H1 (cell line): ENCODE measurements around the gene SLC27A2. TPM values are rescaled to one million over a fixed set of nuclear protein-coding genes. Genes with fewer than 3 reads are reported as not detected.

ENCODE experiments used
- CTCF ChIA-PET: fragments of 300-600 bp; sonication (Branson Sonifier 250); formaldehyde crosslinking; loops from one replicate; lab custom pipeline; 2021; ENCODE audit not compliant: partially characterized antibody; lab: Charles Lee
- POLR2A ChIA-PET: fragments of 300-600 bp; sonication (Branson Sonifier 250); formaldehyde crosslinking; loops from one replicate; lab custom pipeline; 2021; ENCODE audit warnings: inconsistent platforms; ENCODE audit not compliant: partially characterized antibody; lab: Charles Lee
- DNase-seq, 2 experiments: peaks; one replicate each; pipeline versions ENCODE4 v3.0.0 to v3.0.0-alpha.2; 2010 to 2022; ENCODE audit warnings: low spot score in 2 of 2, low read depth in 1 of 2, mixed read lengths in 1 of 2
- FAIRE-seq: peaks from 2 replicates; lab custom pipeline; 2011; peaks lifted over from hg19 to GRCh38; lab: Jason Lieb, UNC
- H2AFZ ChIP-seq: 2 replicates; pipeline ENCODE4 v1.8.1; 2012; ENCODE audit warnings: low read length, inconsistent platforms
- H2AK5ac ChIP-seq: 2 replicates; pipeline ENCODE4 v1.6.1; 2013; ENCODE audit warnings: low read depth, low read length
- H2BK120ac ChIP-seq: replicated peaks from 2 replicates; pipeline ENCODE3; 2013; ENCODE audit warnings: low read depth, low read length, inconsistent platforms
- H2BK12ac ChIP-seq: 2 replicates; pipeline ENCODE4 v1.6.1; 2013; ENCODE audit warnings: low read depth, low read length
- H2BK15ac ChIP-seq: 2 replicates; pipeline ENCODE4 v1.6.1; 2013; ENCODE audit warnings: low read length
- H2BK20ac ChIP-seq: 2 replicates; pipeline ENCODE4 v1.6.1; 2013; ENCODE audit warnings: low read length
- H2BK5ac ChIP-seq: 2 replicates; pipeline ENCODE4 v1.6.1; 2013; ENCODE audit warnings: low read depth, low read length
- H3K14ac ChIP-seq: 2 replicates; pipeline ENCODE4 v1.6.1; 2013; ENCODE audit warnings: inconsistent platforms; ENCODE audit not compliant: insufficient read length
- H3K18ac ChIP-seq: 2 replicates; pipeline ENCODE4 v1.6.1; 2013; ENCODE audit warnings: low read length; ENCODE audit errors: extremely low read depth
- H3K23ac ChIP-seq: 2 replicates; pipeline ENCODE4 v1.6.1; 2013; ENCODE audit warnings: inconsistent platforms; ENCODE audit not compliant: insufficient read length
- H3K23me2 ChIP-seq: 2 replicates; pipeline ENCODE4 v1.6.1; 2013; ENCODE audit warnings: low read depth, low read length
- H3K27ac ChIP-seq: 2 replicates; pipeline ENCODE4 v1.6.1; 2011; ENCODE audit warnings: low read depth, low read length, inconsistent platforms
- H3K27me3 ChIP-seq, 4 experiments: replicated peaks in 1 of 4; 1 replicate in 1 of 4; 2 replicates in 3 of 4; pipeline versions ENCODE4 v1.6.1 to v1.8.1; 2011 to 2013; ENCODE audit warnings: low read length in 3 of 4, mild to moderate bottlenecking in 3 of 4, inconsistent platforms in 2 of 4, mixed read lengths in 2 of 4, moderate library complexity in 1 of 4; ENCODE audit not compliant: control insufficient read depth in 3 of 4, insufficient read depth in 3 of 4; ENCODE audit errors: extremely low read depth in 1 of 4
- H3K36me3 ChIP-seq, 4 experiments: 2 replicates each; pipeline versions ENCODE4 v1.6.1 to v1.8.1; 2011 to 2013; ENCODE audit warnings: mild to moderate bottlenecking in 4 of 4, low read length in 3 of 4, moderate library complexity in 2 of 4, control low read depth in 1 of 4, inconsistent platforms in 1 of 4; ENCODE audit not compliant: insufficient read depth in 4 of 4, control insufficient read depth in 2 of 4
- H3K4ac ChIP-seq: replicated peaks from 2 replicates; pipeline ENCODE3; 2013; ENCODE audit warnings: low read length, low read depth, mixed read lengths, inconsistent platforms; ENCODE audit not compliant: insufficient read length
- H3K4me1 ChIP-seq, 4 experiments: replicated peaks in 1 of 4; 1 replicate in 1 of 4; 2 replicates in 3 of 4; pipeline versions ENCODE4 v1.6.1 to v1.8.1; 2011 to 2013; ENCODE audit warnings: low read length in 3 of 4, inconsistent platforms in 2 of 4, mixed read lengths in 1 of 4; ENCODE audit not compliant: insufficient read depth in 4 of 4, control insufficient read depth in 3 of 4
- H3K4me2 ChIP-seq, 2 experiments: 2 replicates each; pipeline versions ENCODE4 v1.6.1 to v1.8.1; 2011 to 2013; ENCODE audit warnings: low read depth in 2 of 2, low read length in 2 of 2, control low read depth in 1 of 2, inconsistent platforms in 1 of 2, mild to moderate bottlenecking in 1 of 2; ENCODE audit not compliant: insufficient read depth in 1 of 2
- H3K4me3 ChIP-seq, 4 experiments: fragments of 200-600, 300-600 bp in 1 of 4; sonication (generic), shearing (Covaris generic), sonication (Bioruptor Twin) in 1 of 4; 2 replicates each; pipeline versions ENCODE4 v1.5.1 to v1.8.1; 2011 to 2016; ENCODE audit warnings: low read length in 4 of 4, low read depth in 3 of 4, control low read depth in 2 of 4, inconsistent platforms in 2 of 4, mild to moderate bottlenecking in 2 of 4, mixed read lengths in 1 of 4, moderate library complexity in 1 of 4; ENCODE audit not compliant: insufficient read depth in 2 of 4; ENCODE audit errors: extremely low read depth in 1 of 4
- H3K56ac ChIP-seq: replicated peaks from 2 replicates; pipeline ENCODE3; 2013; ENCODE audit warnings: low read depth, mild to moderate bottlenecking, mixed read lengths, low read length, inconsistent platforms; ENCODE audit not compliant: insufficient read length
- H3K79me1 ChIP-seq: 2 replicates; pipeline ENCODE4 v1.6.1; 2013; ENCODE audit warnings: low read depth, low read length, control low read depth
- H3K79me2 ChIP-seq, 2 experiments: 2 replicates each; pipeline versions ENCODE4 v1.6.1 to v1.8.1; 2012 to 2013; ENCODE audit warnings: low read length in 2 of 2, mild to moderate bottlenecking in 2 of 2, inconsistent platforms in 1 of 2; ENCODE audit not compliant: insufficient read depth in 2 of 2, control insufficient read depth in 1 of 2
- H3K9ac ChIP-seq, 4 experiments: replicated peaks in 1 of 4; 1 replicate in 1 of 4; 2 replicates in 3 of 4; pipeline versions ENCODE4 v1.6.1 to v1.8.1; 2011 to 2013; ENCODE audit warnings: low read depth in 3 of 4, low read length in 3 of 4, control low read depth in 2 of 4, mild to moderate bottlenecking in 2 of 4, moderate library complexity in 2 of 4, inconsistent platforms in 1 of 4; ENCODE audit errors: extremely low read depth in 1 of 4
- H3K9me3 ChIP-seq, 2 experiments: 2 replicates each; pipeline versions ENCODE4 v1.6.1 to v1.8.1; 2012 to 2013; ENCODE audit warnings: mild to moderate bottlenecking in 2 of 2, moderate library complexity in 2 of 2, control low read depth in 1 of 2, inconsistent platforms in 1 of 2, low read depth in 1 of 2, low read length in 1 of 2, mixed read lengths in 1 of 2; ENCODE audit not compliant: insufficient read depth in 2 of 2
- H4K20me1 ChIP-seq, 2 experiments: replicated peaks in 1 of 2; 2 replicates each; pipeline versions ENCODE3 to v1.8.1; 2011 to 2013; ENCODE audit warnings: inconsistent platforms in 2 of 2, low read length in 2 of 2, mild to moderate bottlenecking in 1 of 2; ENCODE audit not compliant: insufficient read depth in 2 of 2, control insufficient read depth in 1 of 2
- H4K5ac ChIP-seq: 2 replicates; pipeline ENCODE4 v1.6.1; 2013; ENCODE audit warnings: low read length, low read depth, mixed read lengths, inconsistent platforms; ENCODE audit not compliant: insufficient read length
- H4K8ac ChIP-seq: 2 replicates; pipeline ENCODE4 v1.8.0; 2013; ENCODE audit warnings: mild to moderate bottlenecking, moderate library complexity, low read length, inconsistent platforms; ENCODE audit not compliant: insufficient read depth; ENCODE audit errors: extremely low read depth
- H4K91ac ChIP-seq: replicated peaks from 2 replicates; pipeline ENCODE3; 2013; ENCODE audit warnings: low read length, mixed read lengths, inconsistent platforms; ENCODE audit not compliant: insufficient read length
- CBX5 ChIP-seq: fragments of 300-800, 300-1000 bp; sonication (generic); IDR thresholded peaks from 2 replicates; pipeline ENCODE4 v1.7.1; 2016; ENCODE audit warnings: antibody characterized with exemption, low read length, low read depth
- MAFK ChIP-seq: IDR thresholded peaks from 2 replicates; pipeline ENCODE4 v1.6.1; 2012; ENCODE audit warnings: low read depth, mild to moderate bottlenecking, improper control_type of control experiment, low read length
- RAD21 ChIP-seq, 2 experiments: IDR thresholded peaks in 1 of 2; conservative IDR thresholded peaks in 1 of 2; 2 replicates each; pipeline ENCODE4 v1.6.1; 2011; ENCODE audit warnings: low read depth in 2 of 2, low read length in 2 of 2, improper control_type of control experiment in 1 of 2, inconsistent platforms in 1 of 2, mild to moderate bottlenecking in 1 of 2, moderate library complexity in 1 of 2
- TBP ChIP-seq: IDR thresholded peaks from 2 replicates; pipeline ENCODE4 v1.6.1; 2011; ENCODE audit warnings: low read depth, low read length, improper control_type of control experiment
- WGBS, 2 experiments: shearing (Covaris generic) in 1 of 2; methylation state at CpG; one replicate each; pipeline versions ENCODE4 v1.1.6 to v1.1.7; 2013 to 2015; ENCODE audit warnings: low lambda C conversion rate in 2 of 2, mixed read lengths in 2 of 2, inconsistent platforms in 1 of 2, low coverage in 1 of 2, missing lambda C conversion rate in 1 of 2; ENCODE audit not compliant: insufficient replicate concordance in 2 of 2, insufficient coverage in 1 of 2, insufficient read length in 1 of 2; ENCODE audit errors: extremely low coverage in 1 of 2, missing lambda C conversion rate in 1 of 2; 5-methylcytosine and 5-hydroxymethylcytosine counted together
- polyA plus RNA-seq, 7 experiments: library from polyadenylated mRNA; depleted of rRNA in 3 of 7; stranded (reverse) in 5 of 7; unstranded in 2 of 7; fragments of >200 nt in 5 of 7; fragments of 200-250 nt in 2 of 7; gene quantifications; 1 replicate in 5 of 7; 2 replicates in 1 of 7; 4 replicates in 1 of 7; pipeline versions ENCODE4 v1.2.1 to v1.2.3, GENCODE V29; 2011 to 2013; ENCODE audit warnings: missing spikeins in 2 of 7, mixed read lengths in 2 of 7
- total RNA-seq: library from RNA; stranded (reverse); fragmentation: NEBNext Ultra II Directional; extraction: Animal tissue kit (Norgen Biotek cat#: 25700); gene quantifications from 2 replicates; pipeline ENCODE4 v1.2.1, GENCODE V29; 2021

SLC27A2 gene
- total and polyA plus RNA-seq, 2 of the 8 experiments (the other 6 are each of a cell fraction or from before 2014, with no cell fraction given) = 5.6 to 5.8 TPM

GRCh38 chr15:50235794-50236193 is 53.8 kb downstream of the SLC27A2 start:
- H2BK5ac ChIP-seq = no peak overlapping the region
- no peak overlapping the region for H3K56ac ChIP-seq
- no peaks in the 10 kb centered on the region for H3K27me3 ChIP-seq
- WGBS, 2 experiments = 94% methylated on average over 1 of the region's 1 CpG; no CpG with 5 or more reads in 1 of the 2 experiments
- no peak overlapping the region for H3K4me3 ChIP-seq
- no peaks in the 10 kb centered on the region for H3K4me1 ChIP-seq
- no peak overlapping the region for H2AFZ ChIP-seq
- H2BK15ac ChIP-seq = no peak overlapping the region
- H3K79me2 ChIP-seq = no peaks in the 10 kb centered on the region
- H4K91ac ChIP-seq = no peak overlapping the region
- H4K5ac ChIP-seq = no peak overlapping the region
- H2BK20ac ChIP-seq = no peak overlapping the region
- no peak overlapping the region for H3K14ac ChIP-seq
- 0 out of 2 replicates have a peak, but pooled peaks have one; percentile 10 for TF ChIP-seq MAFK
- TF ChIP-seq CBX5 = no peak
- TF ChIP-seq TBP = no peak
- TF ChIP-seq RAD21 (IDR thresholded peaks at IDR 0.05 in 1 of 2, conservative IDR thresholded peaks at IDR 0.05 in 1 of 2; ENCODE audit: low read depth in 2 of 2, low read length in 2 of 2) = no peak
- H3K23ac ChIP-seq = no peak overlapping the region
- no peak overlapping the region for H4K8ac ChIP-seq
- no peaks in the 10 kb centered on the region; a peak in 1 of 8 replicates for H3K36me3 ChIP-seq
- H3K4me2 ChIP-seq = no peak overlapping the region
- DNase-seq = no peak
- ChIA-PET CTCF (no interaction called here), POLR2A (no interaction called here)
- no peak overlapping the region for H3K27ac ChIP-seq
- H3K18ac ChIP-seq = no peak overlapping the region
- no peak overlapping the region for H3K9ac ChIP-seq
- H3K79me1 ChIP-seq = no peaks in the 10 kb centered on the region
- H2BK12ac ChIP-seq = no peak overlapping the region
- H3K9me3 ChIP-seq = no peaks in the 10 kb centered on the region
- no peak overlapping the region for H3K4ac ChIP-seq
- no peaks in the 10 kb centered on the region for H3K23me2 ChIP-seq
- H2BK120ac ChIP-seq = no peak overlapping the region
- no peak overlapping the region for H2AK5ac ChIP-seq
- no peaks in the 10 kb centered on the region for H4K20me1 ChIP-seq
- FAIRE-seq = no peak
